ENCODE results near the gene POLR2E.

- no peak for TF ChIP-seq CTCF (IDR thresholded peaks at IDR 0.05 in 8 of 11, conservative IDR thresholded peaks at IDR 0.05 in 3 of 11)
- TF ChIP-seq POLR2A (IDR thresholded peaks at IDR 0.05) = no peak
Measured at GRCh38 chr19:1090731-1091543, 4.2 kb downstream of the POLR2E start.
